ENCODE data around the gene PABPN1L. TPM values are rescaled to one million over a fixed set of nuclear protein-coding genes. Genes with fewer than 3 reads are reported as not detected.

The PABPN1L gene
- total RNA-seq, 1 donor from 2014 or later, result 0.46 TPM

- peaks cover 3% of the 10 kb centered on the region for H3K27me3 Mint-ChIP-seq
- no peaks in the 10 kb centered on the region for H3K9me3 Mint-ChIP-seq (ENCODE audit: low read depth)
- H3K4me3 Mint-ChIP-seq (ENCODE audit: low read depth), result no peak overlapping the region
- no peak overlapping the region for H3K27ac Mint-ChIP-seq
- H3K36me3 Mint-ChIP-seq (ENCODE audit: insufficient read depth), result no peaks in the 10 kb centered on the region
- TF ChIP-seq, protein P1, sequence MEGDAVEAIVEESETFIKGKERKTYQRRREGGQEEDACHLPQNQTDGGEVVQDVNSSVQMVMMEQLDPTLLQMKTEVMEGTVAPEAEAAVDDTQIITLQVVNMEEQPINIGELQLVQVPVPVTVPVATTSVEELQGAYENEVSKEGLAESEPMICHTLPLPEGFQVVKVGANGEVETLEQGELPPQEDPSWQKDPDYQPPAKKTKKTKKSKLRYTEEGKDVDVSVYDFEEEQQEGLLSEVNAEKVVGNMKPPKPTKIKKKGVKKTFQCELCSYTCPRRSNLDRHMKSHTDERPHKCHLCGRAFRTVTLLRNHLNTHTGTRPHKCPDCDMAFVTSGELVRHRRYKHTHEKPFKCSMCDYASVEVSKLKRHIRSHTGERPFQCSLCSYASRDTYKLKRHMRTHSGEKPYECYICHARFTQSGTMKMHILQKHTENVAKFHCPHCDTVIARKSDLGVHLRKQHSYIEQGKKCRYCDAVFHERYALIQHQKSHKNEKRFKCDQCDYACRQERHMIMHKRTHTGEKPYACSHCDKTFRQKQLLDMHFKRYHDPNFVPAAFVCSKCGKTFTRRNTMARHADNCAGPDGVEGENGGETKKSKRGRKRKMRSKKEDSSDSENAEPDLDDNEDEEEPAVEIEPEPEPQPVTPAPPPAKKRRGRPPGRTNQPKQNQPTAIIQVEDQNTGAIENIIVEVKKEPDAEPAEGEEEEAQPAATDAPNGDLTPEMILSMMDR (IDR thresholded peaks at IDR 0.05; ENCODE audit: unreplicated experiment), result no peak
- DNase-seq (ENCODE audit: low spot score, unreplicated experiment), result no peak
- H3K4me1 Mint-ChIP-seq (ENCODE audit: low read depth), result no peaks in the 10 kb centered on the region
Measured at GRCh38 chr16:88867581-88868246, 1.3 kb upstream of the PABPN1L start.

GRCh38 chr16:88865742-88866141 lies 718 bp downstream of the PABPN1L start:
- peaks cover 1% of the 10 kb centered on the region for H3K36me3 Mint-ChIP-seq (ENCODE audit: insufficient read depth)
- no peak for DNase-seq (ENCODE audit: low spot score, unreplicated experiment)
- H3K27me3 Mint-ChIP-seq, result peaks cover 2% of the 10 kb centered on the region
- no peaks in the 10 kb centered on the region for H3K4me1 Mint-ChIP-seq (ENCODE audit: low read depth)
- H3K4me3 Mint-ChIP-seq (ENCODE audit: low read depth), result no peak overlapping the region
- no peaks in the 10 kb centered on the region for H3K9me3 Mint-ChIP-seq (ENCODE audit: low read depth)
- TF ChIP-seq, protein P1 (IDR thresholded peaks at IDR 0.05; ENCODE audit: unreplicated experiment), result no peak
- no peak overlapping the region for H3K27ac Mint-ChIP-seq

DNA sequence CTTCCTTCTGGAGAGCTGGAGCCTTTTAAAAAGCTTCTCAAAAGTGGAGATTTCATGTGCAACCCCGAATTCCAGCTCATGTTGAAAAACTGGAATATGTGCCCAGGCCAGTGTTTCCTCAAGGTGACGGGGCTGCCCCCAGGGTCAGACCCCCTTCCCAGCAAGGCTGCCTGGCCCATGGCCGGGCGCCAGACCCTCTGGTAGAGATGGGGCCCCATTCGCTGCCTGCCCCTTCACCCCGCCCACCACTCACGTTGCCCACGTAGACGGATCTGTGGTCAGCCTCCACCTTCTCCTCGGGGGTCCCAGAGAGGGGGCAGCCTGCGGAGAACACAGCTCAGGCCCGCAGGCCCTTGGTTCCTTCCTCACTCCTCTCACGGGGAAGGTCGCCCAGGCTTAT lies 1.1 kb downstream of the PABPN1L start:
- Mint-ChIP-seq H3K4me3 (ENCODE audit: low read depth) (no peak overlapping the region), H3K9me3 (ENCODE audit: low read depth) (no peaks in the 10 kb centered on the region), H3K4me1 (ENCODE audit: low read depth) (no peaks in the 10 kb centered on the region), H3K36me3 (ENCODE audit: insufficient read depth) (peaks cover 1% of the 10 kb centered on the region), H3K27me3 (no peaks in the 10 kb centered on the region), H3K27ac (no peak overlapping the region)
- TF ChIP-seq, protein P1 (IDR thresholded peaks at IDR 0.05; ENCODE audit: unreplicated experiment), result no peak
- DNase-seq (ENCODE audit: low spot score, unreplicated experiment), result no peak

DNA sequence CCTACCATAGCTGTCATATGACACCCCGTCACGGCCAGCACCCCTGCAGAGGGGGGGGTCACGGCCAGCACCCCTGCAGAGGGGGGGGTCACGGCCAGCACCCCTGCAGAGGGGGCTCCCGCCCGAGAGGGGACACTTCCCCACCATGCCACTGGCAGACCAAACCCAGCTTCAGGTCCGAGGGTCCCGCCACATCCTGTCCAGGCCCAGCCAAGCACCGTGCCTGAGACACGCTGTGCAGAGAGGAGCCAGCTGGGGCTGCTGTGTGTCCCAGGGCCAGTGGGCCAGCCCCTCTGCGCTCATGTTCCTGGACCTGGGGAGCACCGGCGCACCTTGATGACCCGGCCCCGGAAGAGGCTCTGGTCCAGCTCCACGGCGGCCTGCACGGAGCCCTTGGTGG lies 1.9 kb downstream of the PABPN1L start:
- TF ChIP-seq, protein P1 (IDR thresholded peaks at IDR 0.05; ENCODE audit: unreplicated experiment), result no peak
- peaks cover 1% of the 10 kb centered on the region for H3K36me3 Mint-ChIP-seq (ENCODE audit: insufficient read depth)
- no peaks in the 10 kb centered on the region for H3K4me1 Mint-ChIP-seq (ENCODE audit: low read depth)
- no peak for DNase-seq (ENCODE audit: low spot score, unreplicated experiment)
- H3K27me3 Mint-ChIP-seq, result no peaks in the 10 kb centered on the region
- H3K9me3 Mint-ChIP-seq (ENCODE audit: low read depth), result no peaks in the 10 kb centered on the region
- no peak overlapping the region for H3K27ac Mint-ChIP-seq
- H3K4me3 Mint-ChIP-seq (ENCODE audit: low read depth), result no peak overlapping the region

- TF ChIP-seq, protein P1 (IDR thresholded peaks at IDR 0.05; ENCODE audit: unreplicated experiment), result no peak
- DNase-seq (ENCODE audit: low spot score, unreplicated experiment), result no peak
- H3K4me1 Mint-ChIP-seq (ENCODE audit: low read depth), result no peaks in the 10 kb centered on the region
- no peaks in the 10 kb centered on the region for H3K9me3 Mint-ChIP-seq (ENCODE audit: low read depth)
- H3K4me3 Mint-ChIP-seq (ENCODE audit: low read depth), result no peak overlapping the region
- H3K36me3 Mint-ChIP-seq (ENCODE audit: insufficient read depth), result peaks cover 1% of the 10 kb centered on the region
- no peaks in the 10 kb centered on the region for H3K27me3 Mint-ChIP-seq
- no peak overlapping the region for H3K27ac Mint-ChIP-seq
Measured at GRCh38 chr16:88864099-88864498, 2.4 kb downstream of the PABPN1L start.
